ENCODE measurements around the gene SLC25A23. TPM values are rescaled to one million over a fixed set of nuclear protein-coding genes. Genes with fewer than 3 reads are reported as not detected.

SLC25A23 gene
- total RNA-seq, 1 donor from 2014 or later = 56.5 TPM

GRCh38 chr19:6500837-6501739 lies 41.5 kb upstream of the SLC25A23 start:
- Histone ChIP-seq H3K36me3 (no peaks in the 10 kb centered on the region), H3K4me1 (peaks cover 0 to 5% of the 10 kb centered on the region in 2 donors), H3K4me3 (peak overlapping the region; percentile 47 to 51), H3K27ac (no peak overlapping the region), H3K9me3 (no peaks in the 10 kb centered on the region), H3K27me3 (peaks cover 15% of the 10 kb centered on the region)
- no peak for DNase-seq (ENCODE audit: low spot score in 2 of 2)
- intact Hi-C loops (cut with DNase I) = no loop called here
- no peak for TF ChIP-seq CTCF (IDR thresholded peaks at IDR 0.05)

- Histone ChIP-seq H3K9me3 (no peaks in the 10 kb centered on the region), H3K27me3 (peaks cover 15% of the 10 kb centered on the region), H3K4me3 (no peak overlapping the region), H3K27ac (no peak overlapping the region), H3K36me3 (no peaks in the 10 kb centered on the region), H3K4me1 (peaks cover 0 to 5% of the 10 kb centered on the region in 2 donors)
- TF ChIP-seq CTCF (IDR thresholded peaks at IDR 0.05) = no peak
- intact Hi-C loops (cut with DNase I) = no loop called here
- no peak for DNase-seq (ENCODE audit: low spot score in 2 of 2)
These were observed 39.6 kb upstream of the SLC25A23 start for GRCh38 chr19:6499052-6499790.

- TF ChIP-seq CTCF (IDR thresholded peaks at IDR 0.05) = no peak
- intact Hi-C loops (cut with DNase I) = no loop called here
- H3K27ac ChIP-seq = no peak overlapping the region
- peaks cover 15% of the 10 kb centered on the region for H3K27me3 ChIP-seq
- H3K9me3 ChIP-seq = no peaks in the 10 kb centered on the region
- H3K36me3 ChIP-seq = no peaks in the 10 kb centered on the region
- H3K4me1 ChIP-seq = peaks cover 0 to 5% of the 10 kb centered on the region in 2 donors
- H3K4me3 ChIP-seq = no peak overlapping the region
- no peak for DNase-seq (ENCODE audit: low spot score in 2 of 2)
These were observed 38.9 kb upstream of the SLC25A23 start for GRCh38 chr19:6498294-6499036.

- no peak overlapping the region for H3K27ac ChIP-seq
- no peak for DNase-seq (ENCODE audit: low spot score in 2 of 2)
- H3K4me3 ChIP-seq = no peak overlapping the region
- no peaks in the 10 kb centered on the region for H3K9me3 ChIP-seq
- TF ChIP-seq CTCF (IDR thresholded peaks at IDR 0.05) = no peak
- no peaks in the 10 kb centered on the region for H3K4me1 ChIP-seq
- no peaks in the 10 kb centered on the region for H3K36me3 ChIP-seq
- no peaks in the 10 kb centered on the region for H3K27me3 ChIP-seq
- intact Hi-C loops (cut with DNase I) = no loop called here
These were observed 36.4 kb upstream of the SLC25A23 start for GRCh38 chr19:6495947-6496346.

- no peak for TF ChIP-seq CTCF (IDR thresholded peaks at IDR 0.05)
- intact Hi-C loops (cut with DNase I) = no loop called here
These were observed 34.9 kb upstream of the SLC25A23 start for GRCh38 chr19:6494438-6495036.

More at GRCh38 chr19:6494438-6495036, 34.9 kb upstream of the SLC25A23 start:
- Histone ChIP-seq H3K36me3 (no peaks in the 10 kb centered on the region), H3K4me3 (no peak overlapping the region), H3K27me3 (no peaks in the 10 kb centered on the region), H3K4me1 (no peaks in the 10 kb centered on the region), H3K27ac (no peak overlapping the region), H3K9me3 (no peaks in the 10 kb centered on the region)
- no peak for DNase-seq (ENCODE audit: low spot score in 2 of 2)

All from ascending aorta (tissue), 2 donors.